ENCODE data around the gene ADAM12. TPM values are rescaled to one million over a fixed set of nuclear protein-coding genes. Genes with fewer than 3 reads are reported as not detected.

Gene ADAM12
- polyA plus RNA-seq, 1 experiment, result 8.6 TPM

DNA sequence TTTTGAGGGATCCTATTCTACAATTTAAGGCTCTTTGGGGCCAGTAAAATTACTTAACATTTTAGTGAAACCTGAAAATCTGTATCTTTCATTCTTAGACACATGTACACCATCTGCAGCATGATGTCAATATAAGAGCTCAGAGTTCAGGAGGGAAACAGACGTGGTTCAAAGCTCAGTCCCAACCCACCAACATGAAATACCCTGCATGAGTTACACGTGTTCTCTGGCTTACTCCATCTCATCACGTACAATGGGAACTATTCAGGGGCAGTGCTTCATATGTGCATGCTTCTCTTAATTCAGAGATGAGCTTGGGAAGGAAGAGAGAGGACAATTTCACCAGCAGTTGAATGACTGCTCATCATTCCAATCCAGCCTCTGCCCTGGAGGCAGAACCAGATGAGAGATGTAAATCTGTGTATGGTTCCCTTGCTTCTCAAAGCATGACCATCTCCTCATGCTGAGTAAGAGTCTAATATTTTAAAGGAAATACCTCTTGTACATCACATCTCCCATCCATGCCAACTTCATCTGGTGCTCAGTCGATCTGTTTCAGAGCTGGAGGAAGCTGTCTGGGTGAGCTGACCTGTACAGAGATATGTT lies 29.0 kb upstream of the ADAM12 start:
- POLR2A ChIA-PET, result no interaction called here
- no peak for DNase-seq (ENCODE audit: low read depth)
- Histone ChIP-seq H3K36me3 (ENCODE audit: control insufficient read depth, insufficient read depth, low read length) (no peaks in the 10 kb centered on the region), H3K4me3 (ENCODE audit: low read depth, low read length) (no peak overlapping the region), H3K27me3 (ENCODE audit: control insufficient read depth, insufficient read depth, low read length) (no peaks in the 10 kb centered on the region)
- CTCF ChIA-PET, result interaction anchor here (1.6 kb wide), 1 partner anchor 11 kb away, joined by 3 read pairs; no protein-coding TSS in a partner anchor
- TF ChIP-seq, protein P1, sequence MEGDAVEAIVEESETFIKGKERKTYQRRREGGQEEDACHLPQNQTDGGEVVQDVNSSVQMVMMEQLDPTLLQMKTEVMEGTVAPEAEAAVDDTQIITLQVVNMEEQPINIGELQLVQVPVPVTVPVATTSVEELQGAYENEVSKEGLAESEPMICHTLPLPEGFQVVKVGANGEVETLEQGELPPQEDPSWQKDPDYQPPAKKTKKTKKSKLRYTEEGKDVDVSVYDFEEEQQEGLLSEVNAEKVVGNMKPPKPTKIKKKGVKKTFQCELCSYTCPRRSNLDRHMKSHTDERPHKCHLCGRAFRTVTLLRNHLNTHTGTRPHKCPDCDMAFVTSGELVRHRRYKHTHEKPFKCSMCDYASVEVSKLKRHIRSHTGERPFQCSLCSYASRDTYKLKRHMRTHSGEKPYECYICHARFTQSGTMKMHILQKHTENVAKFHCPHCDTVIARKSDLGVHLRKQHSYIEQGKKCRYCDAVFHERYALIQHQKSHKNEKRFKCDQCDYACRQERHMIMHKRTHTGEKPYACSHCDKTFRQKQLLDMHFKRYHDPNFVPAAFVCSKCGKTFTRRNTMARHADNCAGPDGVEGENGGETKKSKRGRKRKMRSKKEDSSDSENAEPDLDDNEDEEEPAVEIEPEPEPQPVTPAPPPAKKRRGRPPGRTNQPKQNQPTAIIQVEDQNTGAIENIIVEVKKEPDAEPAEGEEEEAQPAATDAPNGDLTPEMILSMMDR (IDR thresholded peaks at IDR 0.05; ENCODE audit: insufficient read depth, low read depth, low read length), result no peak

DNA sequence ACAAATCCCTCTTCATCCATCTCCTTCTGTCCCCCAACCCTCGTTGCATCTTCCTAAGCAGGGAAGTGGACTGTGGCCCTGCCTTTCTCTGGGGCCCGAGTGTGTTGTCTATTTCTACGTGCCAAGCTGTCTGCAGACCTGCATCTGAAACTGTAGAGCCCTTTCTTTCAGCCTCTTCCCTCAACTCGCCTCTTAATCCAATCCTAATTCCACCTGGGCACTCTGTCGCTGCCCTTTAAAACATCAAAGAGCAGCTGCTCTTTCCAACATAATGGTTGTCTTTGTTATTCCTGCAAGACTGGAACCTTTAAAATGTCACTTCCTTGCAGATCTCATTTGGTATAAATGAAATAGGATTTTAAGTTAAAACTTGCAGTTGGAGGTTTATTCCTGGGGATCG lies 21.5 kb upstream of the ADAM12 start:
- Histone ChIP-seq H3K4me3 (ENCODE audit: low read depth, low read length) (no peak overlapping the region), H3K36me3 (ENCODE audit: control insufficient read depth, insufficient read depth, low read length) (no peaks in the 10 kb centered on the region), H3K27me3 (ENCODE audit: control insufficient read depth, insufficient read depth, low read length) (no peaks in the 10 kb centered on the region)
- ChIA-PET CTCF (interaction anchor here (1.5 kb wide), 1 partner anchor 476 kb away, joined by 3 read pairs; no protein-coding TSS in a partner anchor), POLR2A (no interaction called here)
- DNase-seq (ENCODE audit: low read depth), result no peak
- TF ChIP-seq, protein P1 (IDR thresholded peaks at IDR 0.05; ENCODE audit: insufficient read depth, low read depth, low read length), result no peak

DNA sequence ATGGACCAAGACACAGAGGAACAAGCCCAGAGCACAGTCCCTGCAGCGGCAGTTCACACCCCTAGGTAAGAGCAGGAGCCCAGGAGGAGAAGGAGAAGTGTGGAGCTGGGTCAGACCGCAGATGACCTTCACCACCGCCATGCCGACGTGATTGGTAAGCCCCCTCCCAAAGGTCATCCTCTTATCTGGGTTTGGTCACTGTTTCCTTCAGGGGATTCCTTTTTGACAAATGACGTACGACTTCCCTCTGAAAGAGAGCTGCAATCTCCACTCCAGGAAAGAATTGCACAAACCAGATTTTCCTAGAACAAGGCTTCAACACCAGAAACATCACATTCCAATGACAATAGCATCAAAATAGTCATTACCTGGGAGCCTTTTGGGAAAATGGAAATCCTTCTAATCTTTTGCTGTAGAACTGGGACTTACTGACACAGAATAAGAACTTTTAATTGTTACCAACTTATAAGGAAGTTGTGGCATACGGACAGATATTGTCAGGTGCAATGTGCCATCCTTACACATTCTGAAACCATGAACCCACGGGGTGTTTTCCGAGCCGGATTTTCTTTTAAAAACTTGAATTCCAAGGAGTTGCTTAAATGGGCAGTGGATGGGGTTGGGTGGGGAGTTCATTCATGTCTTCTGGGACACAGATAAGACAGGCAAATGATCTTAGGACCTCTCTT lies 20.8 kb upstream of the ADAM12 start:
- ChIA-PET CTCF (interaction anchor here (0.6 to 1.5 kb wide), 3 partner anchors 145 to 475 kb away, joined by 3 read pairs; no protein-coding TSS in a partner anchor), POLR2A (no interaction called here)
- Histone ChIP-seq H3K36me3 (ENCODE audit: control insufficient read depth, insufficient read depth, low read length) (no peaks in the 10 kb centered on the region), H3K27me3 (ENCODE audit: control insufficient read depth, insufficient read depth, low read length) (no peaks in the 10 kb centered on the region), H3K4me3 (ENCODE audit: low read depth, low read length) (no peak overlapping the region)
- no peak for DNase-seq (ENCODE audit: low read depth)
- TF ChIP-seq, protein P1 (IDR thresholded peaks at IDR 0.05; ENCODE audit: insufficient read depth, low read depth, low read length), result no peak

DNA sequence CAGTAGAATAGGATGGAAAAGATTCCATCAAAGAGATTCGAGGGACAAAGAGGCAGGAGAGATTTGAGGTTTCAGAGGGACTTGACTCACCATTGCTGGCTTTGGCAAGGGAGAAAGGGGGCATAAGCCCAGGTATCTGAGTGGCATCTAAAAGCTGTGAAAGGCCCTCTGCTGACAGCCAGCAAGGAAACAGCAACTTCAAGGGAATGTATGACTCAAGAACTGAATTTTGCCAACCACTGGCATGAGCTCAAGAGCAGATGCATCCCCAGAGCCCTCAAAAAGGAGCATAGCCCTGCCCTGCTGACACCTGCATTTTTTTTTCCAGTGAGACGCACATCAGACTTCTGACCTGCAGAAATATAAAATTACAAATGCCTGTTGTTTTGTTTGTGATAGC lies 19.6 kb upstream of the ADAM12 start:
- TF ChIP-seq, protein P1 (IDR thresholded peaks at IDR 0.05; ENCODE audit: insufficient read depth, low read depth, low read length), result no peak
- POLR2A ChIA-PET, result interaction anchor here (0.6 kb wide), 1 partner anchor 346 kb away, joined by 3 read pairs; no protein-coding TSS in a partner anchor
- no peaks in the 10 kb centered on the region for H3K27me3 ChIP-seq (ENCODE audit: control insufficient read depth, insufficient read depth, low read length)
- CTCF ChIA-PET, result interaction anchor here (1.1 kb wide), 1 partner anchor 144 kb away, joined by 3 read pairs; no protein-coding TSS in a partner anchor
- no peak for DNase-seq (ENCODE audit: low read depth)
- H3K4me3 ChIP-seq (ENCODE audit: low read depth, low read length), result no peak overlapping the region
- H3K36me3 ChIP-seq (ENCODE audit: control insufficient read depth, insufficient read depth, low read length), result no peaks in the 10 kb centered on the region

DNA sequence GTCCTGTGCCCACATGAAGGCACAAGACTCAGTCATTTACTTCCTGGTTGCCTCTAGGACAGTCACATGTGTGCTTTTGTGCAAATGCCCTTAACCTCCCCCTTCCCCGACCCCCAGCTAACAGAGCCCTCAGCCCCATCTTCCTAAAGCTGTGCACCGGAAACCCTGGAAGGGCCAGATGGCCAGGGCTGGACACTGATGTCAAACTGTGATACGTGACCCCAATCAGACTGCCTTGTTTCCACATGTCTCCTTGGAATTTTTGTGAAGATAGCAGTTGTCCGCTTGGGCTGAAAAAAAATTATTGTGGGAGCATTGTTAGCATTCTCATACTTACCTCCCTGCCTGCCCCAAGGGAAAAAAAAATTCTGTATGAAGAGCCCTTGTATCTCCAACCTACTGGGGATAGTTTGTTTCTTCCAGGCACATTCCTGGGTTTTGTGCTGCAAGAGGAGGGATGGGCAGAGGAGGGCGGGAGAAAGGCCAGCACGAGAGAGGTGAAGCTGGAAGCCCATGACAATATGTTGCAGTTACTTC lies 17.0 kb upstream of the ADAM12 start:
- CTCF ChIA-PET, result no interaction called here
- no peak for DNase-seq (ENCODE audit: low read depth)
- Histone ChIP-seq H3K4me3 (ENCODE audit: low read depth, low read length) (no peak overlapping the region), H3K36me3 (ENCODE audit: control insufficient read depth, insufficient read depth, low read length) (no peaks in the 10 kb centered on the region), H3K27me3 (ENCODE audit: control insufficient read depth, insufficient read depth, low read length) (no peaks in the 10 kb centered on the region)
- TF ChIP-seq, protein P1 (IDR thresholded peaks at IDR 0.05; ENCODE audit: insufficient read depth, low read depth, low read length), result no peak
- POLR2A ChIA-PET, result no interaction called here
